ENCODE measurements around the gene XRRA1.

DNA sequence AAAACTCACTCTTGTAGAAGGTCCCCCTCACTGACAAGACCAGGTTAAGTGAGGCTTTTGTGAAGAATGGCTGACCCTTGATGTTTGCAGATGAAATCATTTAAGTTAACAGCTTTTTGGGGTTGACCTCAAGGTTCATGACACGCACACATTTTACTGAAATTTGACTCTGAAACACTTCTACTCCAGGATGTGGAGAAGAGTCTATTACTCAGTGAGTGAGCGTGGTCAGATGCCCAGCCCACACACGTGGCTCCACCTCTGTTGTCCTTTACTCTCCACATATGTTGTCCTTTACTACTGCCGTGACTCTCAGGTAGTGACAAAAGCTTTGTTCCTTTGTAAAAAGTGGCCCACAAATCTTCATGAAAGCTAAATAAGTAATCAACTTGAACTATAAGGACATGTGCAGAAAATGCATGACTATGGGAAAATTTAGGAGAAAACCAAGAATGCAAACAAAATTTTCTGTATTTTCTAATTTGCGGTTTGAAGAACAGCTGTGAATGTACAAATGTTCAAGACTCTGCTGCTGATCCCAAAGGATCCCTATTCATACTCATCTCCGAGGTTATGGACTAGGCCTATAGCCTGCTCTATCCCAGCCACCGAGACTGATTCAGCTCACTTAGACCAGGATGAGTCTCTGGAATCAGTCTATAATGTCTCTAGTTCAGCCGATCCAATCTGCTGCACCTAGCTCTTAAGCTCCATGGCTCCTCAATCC lies 22.4 kb downstream of the XRRA1 start:
- no peak for TF ChIP-seq POLR2A (IDR thresholded peaks at IDR 0.05)
- TF ChIP-seq, protein P1, sequence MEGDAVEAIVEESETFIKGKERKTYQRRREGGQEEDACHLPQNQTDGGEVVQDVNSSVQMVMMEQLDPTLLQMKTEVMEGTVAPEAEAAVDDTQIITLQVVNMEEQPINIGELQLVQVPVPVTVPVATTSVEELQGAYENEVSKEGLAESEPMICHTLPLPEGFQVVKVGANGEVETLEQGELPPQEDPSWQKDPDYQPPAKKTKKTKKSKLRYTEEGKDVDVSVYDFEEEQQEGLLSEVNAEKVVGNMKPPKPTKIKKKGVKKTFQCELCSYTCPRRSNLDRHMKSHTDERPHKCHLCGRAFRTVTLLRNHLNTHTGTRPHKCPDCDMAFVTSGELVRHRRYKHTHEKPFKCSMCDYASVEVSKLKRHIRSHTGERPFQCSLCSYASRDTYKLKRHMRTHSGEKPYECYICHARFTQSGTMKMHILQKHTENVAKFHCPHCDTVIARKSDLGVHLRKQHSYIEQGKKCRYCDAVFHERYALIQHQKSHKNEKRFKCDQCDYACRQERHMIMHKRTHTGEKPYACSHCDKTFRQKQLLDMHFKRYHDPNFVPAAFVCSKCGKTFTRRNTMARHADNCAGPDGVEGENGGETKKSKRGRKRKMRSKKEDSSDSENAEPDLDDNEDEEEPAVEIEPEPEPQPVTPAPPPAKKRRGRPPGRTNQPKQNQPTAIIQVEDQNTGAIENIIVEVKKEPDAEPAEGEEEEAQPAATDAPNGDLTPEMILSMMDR (IDR thresholded peaks at IDR 0.05) = no peak
